Anterior cingulate cortex (tissue), 58 donors: ENCODE data around the gene FXYD6.

Experiments used
- DNase-seq, 58 donors: peaks; one replicate each; lab custom pipeline; 2025; lab: John Stamatoyannopoulos, UW

FXYD6 gene

GRCh38 chr11:117888139-117888566 lies 11.7 kb upstream of the FXYD6 start:
- DNase-seq, result peak in 1 of 58 donors; percentile 45

- DNase-seq, result no peak
Observed at GRCh38 chr11:117887431-117888138, 11.1 kb upstream of the FXYD6 start.

- no peak for DNase-seq
Observed at GRCh38 chr11:117885777-117886176, 9.3 kb upstream of the FXYD6 start.

- DNase-seq, result no peak
Observed at GRCh38 chr11:117884994-117885393, 8.5 kb upstream of the FXYD6 start.

GRCh38 chr11:117883063-117883462 lies 6.6 kb upstream of the FXYD6 start:
- DNase-seq, result no peak

GRCh38 chr11:117882311-117882905 lies 6.0 kb upstream of the FXYD6 start:
- peak in 17 of 58 donors; percentile 30 to 63 (median 47) for DNase-seq

- no peak for DNase-seq
Observed at GRCh38 chr11:117881217-117881616, 4.8 kb upstream of the FXYD6 start.

GRCh38 chr11:117879516-117880480 lies 3.3 kb upstream of the FXYD6 start:
- DNase-seq, result no peak

GRCh38 chr11:117878939-117879475 lies 2.5 kb upstream of the FXYD6 start:
- DNase-seq, result no peak

- DNase-seq, result no peak
Observed at GRCh38 chr11:117878314-117878938, 2.0 kb upstream of the FXYD6 start.

GRCh38 chr11:117877120-117877784 lies 794 bp upstream of the FXYD6 start:
- no peak for DNase-seq

GRCh38 chr11:117876059-117876340 lies 458 bp downstream of the FXYD6 start:
- no peak for DNase-seq

- DNase-seq, result peak in 31 of 58 donors; percentile 25 to 81 (median 62)
Observed at GRCh38 chr11:117875382-117876058, 938 bp downstream of the FXYD6 start.

GRCh38 chr11:117874910-117875381 lies 1.5 kb downstream of the FXYD6 start:
- no peak for DNase-seq

GRCh38 chr11:117874253-117874909 lies 2.1 kb downstream of the FXYD6 start:
- DNase-seq, result no peak

- DNase-seq, result no peak
Observed at GRCh38 chr11:117873828-117874125, 2.7 kb downstream of the FXYD6 start.

- DNase-seq, result no peak
Observed at GRCh38 chr11:117872975-117873827, 3.3 kb downstream of the FXYD6 start.

GRCh38 chr11:117872420-117872961 lies 4.0 kb downstream of the FXYD6 start:
- DNase-seq, result no peak
